Erythroblast (primary cell): ENCODE measurements around the gene MTHFD1L.

Experiments used
- GATA1 ChIP-seq: IDR thresholded peaks from 2 replicates; pipeline ENCODE4 v1.6.1; 2011; ENCODE audit warnings: low read depth, mild to moderate bottlenecking, control low read depth, low read length, moderate library complexity
- POLR2A ChIP-seq: IDR thresholded peaks from 2 replicates; pipeline ENCODE4 v1.6.1; 2011; ENCODE audit warnings: mild to moderate bottlenecking, low read length

- TF ChIP-seq POLR2A (no peak), GATA1 (no peak)
These were observed 210.5 kb downstream of the MTHFD1L start for GRCh38 chr6:151075930-151076555.
